Measurements from ENCODE around the gene TMEM203.

DNA sequence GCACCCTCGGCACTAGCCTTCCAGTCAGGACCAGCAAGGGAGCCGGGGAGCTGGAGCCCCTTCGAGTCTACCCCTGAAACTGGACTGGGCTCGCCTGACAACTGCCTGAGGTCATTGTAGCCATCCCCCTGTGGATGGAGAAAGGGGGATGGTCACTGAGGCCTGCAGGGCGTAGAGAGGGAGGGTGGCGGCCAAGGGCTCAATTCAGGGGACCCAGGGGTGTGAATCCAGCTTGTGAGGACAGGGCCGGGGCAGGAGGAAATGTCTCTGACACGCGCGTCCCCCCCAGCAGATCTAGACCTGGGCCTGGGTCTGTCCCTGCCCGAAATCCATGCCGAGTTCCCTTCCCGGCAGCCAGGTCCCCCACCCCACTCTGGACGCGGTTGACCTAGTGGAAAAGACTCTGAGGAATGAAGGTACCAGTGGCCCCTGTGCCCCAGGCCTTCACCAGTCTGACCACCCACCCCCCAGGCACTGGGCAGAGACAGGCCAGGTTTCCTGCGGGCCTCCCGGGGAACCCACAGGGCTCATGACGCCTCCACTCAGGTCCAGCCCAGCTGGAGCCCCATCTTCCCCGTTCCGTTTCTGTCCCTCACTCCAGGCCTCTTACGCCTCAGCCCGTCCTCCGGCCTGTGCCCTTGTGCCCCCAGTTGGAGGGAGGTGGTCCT is 26.1 kb upstream of the TMEM203 start:
- TF ChIP-seq POLR2A (IDR thresholded peaks at IDR 0.05), result no peak
- TF ChIP-seq, protein P1, sequence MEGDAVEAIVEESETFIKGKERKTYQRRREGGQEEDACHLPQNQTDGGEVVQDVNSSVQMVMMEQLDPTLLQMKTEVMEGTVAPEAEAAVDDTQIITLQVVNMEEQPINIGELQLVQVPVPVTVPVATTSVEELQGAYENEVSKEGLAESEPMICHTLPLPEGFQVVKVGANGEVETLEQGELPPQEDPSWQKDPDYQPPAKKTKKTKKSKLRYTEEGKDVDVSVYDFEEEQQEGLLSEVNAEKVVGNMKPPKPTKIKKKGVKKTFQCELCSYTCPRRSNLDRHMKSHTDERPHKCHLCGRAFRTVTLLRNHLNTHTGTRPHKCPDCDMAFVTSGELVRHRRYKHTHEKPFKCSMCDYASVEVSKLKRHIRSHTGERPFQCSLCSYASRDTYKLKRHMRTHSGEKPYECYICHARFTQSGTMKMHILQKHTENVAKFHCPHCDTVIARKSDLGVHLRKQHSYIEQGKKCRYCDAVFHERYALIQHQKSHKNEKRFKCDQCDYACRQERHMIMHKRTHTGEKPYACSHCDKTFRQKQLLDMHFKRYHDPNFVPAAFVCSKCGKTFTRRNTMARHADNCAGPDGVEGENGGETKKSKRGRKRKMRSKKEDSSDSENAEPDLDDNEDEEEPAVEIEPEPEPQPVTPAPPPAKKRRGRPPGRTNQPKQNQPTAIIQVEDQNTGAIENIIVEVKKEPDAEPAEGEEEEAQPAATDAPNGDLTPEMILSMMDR (IDR thresholded peaks at IDR 0.05), result no peak

Measured in lower leg skin (tissue), 3 donors.